Suppressor macrophage treated with lipopolysaccharide for 1 hour (primary cell): ENCODE data around the gene VSTM2B.
"Not testable (repeated sequence)": the region's sequence is repeated elsewhere in the genome, so short reads cannot be mapped to it uniquely, and the experiment has no call there.

Experiments used
- DNase-seq, 3 donors: peaks; one replicate each; pipeline ENCODE4 v3.0.0-alpha.2; 2020 to 2022

VSTM2B gene

GRCh38 chr19:29547981-29548380, 22.2 kb downstream of the VSTM2B start:
- no peak for DNase-seq

- DNase-seq: no peak
Observed at GRCh38 chr19:29548483-29549085, 22.8 kb downstream of the VSTM2B start.

- DNase-seq: no peak
Observed at GRCh38 chr19:29549105-29550070, 23.6 kb downstream of the VSTM2B start.

GRCh38 chr19:29550896-29551295, 25.1 kb downstream of the VSTM2B start:
- DNase-seq: no peak

GRCh38 chr19:29551774-29552173, 26.0 kb downstream of the VSTM2B start:
- no peak for DNase-seq

GRCh38 chr19:29552454-29553280, 26.9 kb downstream of the VSTM2B start:
- DNase-seq: no peak

- no peak for DNase-seq
Observed at GRCh38 chr19:29554149-29554548, 28.4 kb downstream of the VSTM2B start.

GRCh38 chr19:29559110-29559509, 33.3 kb downstream of the VSTM2B start:
- DNase-seq: not testable (repeated sequence)

GRCh38 chr19:29559743-29560142, 33.9 kb downstream of the VSTM2B start:
- DNase-seq: no peak

- no peak for DNase-seq
Observed at GRCh38 chr19:29560313-29561075, 34.7 kb downstream of the VSTM2B start.

- no peak for DNase-seq
Observed at GRCh38 chr19:29561601-29562000, 35.8 kb downstream of the VSTM2B start.

GRCh38 chr19:29562299-29563297, 36.8 kb downstream of the VSTM2B start:
- DNase-seq: no peak

GRCh38 chr19:29563486-29564101, 37.8 kb downstream of the VSTM2B start:
- DNase-seq: no peak

GRCh38 chr19:29564574-29565005, 38.8 kb downstream of the VSTM2B start:
- DNase-seq: no peak

- no peak for DNase-seq
Observed at GRCh38 chr19:29565171-29565570, 39.4 kb downstream of the VSTM2B start.

- DNase-seq: no peak
Observed at GRCh38 chr19:29566496-29567054, 40.8 kb downstream of the VSTM2B start.

- DNase-seq: no peak
Observed at GRCh38 chr19:29567366-29567915, 41.6 kb downstream of the VSTM2B start.

GRCh38 chr19:29568036-29569025, 42.5 kb downstream of the VSTM2B start:
- no peak for DNase-seq
